Calu3 (cell line): ENCODE results near the gene H1-8. TPM values are rescaled to one million over a fixed set of nuclear protein-coding genes. Genes with fewer than 3 reads are reported as not detected.

Experiments
- BruUV-seq: library from RNA; stranded (reverse); fragments of 400-500 nt; replicated peaks from 2 replicates; lab custom pipeline; 2021; lab: Mats Ljungman, UMichigan
- CTCF ChIA-PET: fragments of 300-600 bp; sonication (Branson Sonifier 250); formaldehyde crosslinking; loops from one replicate; lab custom pipeline; 2022; ENCODE audit warnings: antibody characterized with exemption; lab: Charles Lee
- DNase-seq: peaks from one replicate; pipeline ENCODE4 v3.0.0; 2022
- H3K27ac Mint-ChIP-seq: one replicate; pipeline ENCODE4 v1.8.0; 2022; ENCODE audit warnings: mixed read lengths; ENCODE audit not compliant: unreplicated experiment
- H3K27me3 Mint-ChIP-seq: one replicate; pipeline ENCODE4 v1.8.0; 2022; ENCODE audit warnings: mixed read lengths; ENCODE audit not compliant: unreplicated experiment
- H3K36me3 Mint-ChIP-seq: one replicate; pipeline ENCODE4 v1.8.0; 2022; ENCODE audit warnings: mild to moderate bottlenecking, moderate library complexity, mixed read lengths; ENCODE audit not compliant: insufficient read depth, unreplicated experiment
- H3K4me1 Mint-ChIP-seq: one replicate; pipeline ENCODE4 v1.8.0; 2022; ENCODE audit warnings: mild to moderate bottlenecking, low read depth, mixed read lengths; ENCODE audit not compliant: unreplicated experiment
- H3K4me3 Mint-ChIP-seq: one replicate; pipeline ENCODE4 v1.8.0; 2022; ENCODE audit warnings: mild to moderate bottlenecking, low read depth, moderate library complexity, mixed read lengths; ENCODE audit not compliant: unreplicated experiment
- H3K9me3 Mint-ChIP-seq: one replicate; pipeline ENCODE4 v1.8.0; 2022; ENCODE audit warnings: low read depth, mixed read lengths; ENCODE audit not compliant: unreplicated experiment
- CTCF ChIP-seq: fragments of 200-600 bp; IDR thresholded peaks from one replicate; pipeline ENCODE4 v1.8.0; 2022; ENCODE audit warnings: antibody characterized with exemption; ENCODE audit not compliant: unreplicated experiment
- intact Hi-C: fragments of 100-400 bp; cut with micrococcal nuclease; formaldehyde crosslinking; loops from one replicate; pipeline ENCODE4 v1.10.0; 2022; ENCODE audit not compliant: unreplicated experiment
- total RNA-seq: library from RNA; stranded (reverse); gene quantifications from 2 replicates; pipeline ENCODE4 v1.2.3, GENCODE V29; 2022

Gene H1-8
- total RNA-seq, 1 experiment from 2014 or later = not detected

GRCh38 chr3:129594409-129594808, 51.4 kb downstream of the H1-8 start:
- H3K9me3 Mint-ChIP-seq = no peaks in the 10 kb centered on the region
- intact Hi-C loops = no loop called here
- TF ChIP-seq CTCF = no peak
- peaks cover 12% of the 10 kb centered on the region for H3K27me3 Mint-ChIP-seq
- H3K36me3 Mint-ChIP-seq = peaks cover 4% of the 10 kb centered on the region
- no TSS peak for BruUV-seq
- DNase-seq = no peak
- no peak overlapping the region for H3K27ac Mint-ChIP-seq
- CTCF ChIA-PET = interaction anchor here (0.6 to 1.0 kb wide), 3 partner anchors 8 to 102 kb away, joined by 3 read pairs; no protein-coding TSS in a partner anchor
- H3K4me3 Mint-ChIP-seq = no peak overlapping the region
- no peaks in the 10 kb centered on the region for H3K4me1 Mint-ChIP-seq

DNA sequence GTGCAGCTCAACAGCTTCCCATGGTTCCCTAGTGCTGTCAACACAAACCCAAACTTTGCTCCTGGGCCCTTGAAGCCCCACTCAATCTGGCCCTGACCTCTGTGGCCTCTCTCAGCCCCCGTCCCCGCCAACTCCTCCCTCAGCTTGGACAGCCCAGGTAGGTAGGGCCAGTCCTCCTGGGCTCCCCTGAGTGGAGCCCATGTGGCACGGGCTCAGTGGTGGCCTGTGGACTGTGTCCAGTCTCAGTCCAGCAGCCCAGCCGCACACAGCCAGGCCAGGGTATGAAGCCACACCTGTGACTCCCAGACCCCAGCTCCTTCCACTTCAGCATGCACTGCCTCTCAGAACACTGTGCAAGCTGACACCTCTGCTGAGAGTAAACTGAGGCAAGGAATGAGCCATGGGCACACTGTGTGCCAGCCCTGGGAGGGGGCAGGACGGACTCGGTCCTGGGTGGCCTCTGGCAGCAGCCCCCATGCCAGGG, 52.0 kb downstream of the H1-8 start:
- CTCF ChIA-PET = interaction anchor here (0.6 to 1.0 kb wide), 3 partner anchors 8 to 154 kb away, joined by 3 read pairs; no protein-coding TSS in a partner anchor
- Mint-ChIP-seq H3K27me3 (peaks cover 12% of the 10 kb centered on the region), H3K36me3 (peaks cover 4% of the 10 kb centered on the region), H3K4me1 (no peaks in the 10 kb centered on the region), H3K27ac (no peak overlapping the region), H3K9me3 (no peaks in the 10 kb centered on the region), H3K4me3 (no peak overlapping the region)
- no peak for TF ChIP-seq CTCF
- no TSS peak for BruUV-seq
- intact Hi-C loops = no loop called here
- no peak for DNase-seq

- Mint-ChIP-seq H3K9me3 (no peaks in the 10 kb centered on the region), H3K27me3 (peaks cover 12% of the 10 kb centered on the region), H3K4me3 (no peak overlapping the region), H3K4me1 (no peaks in the 10 kb centered on the region), H3K36me3 (peaks cover 4% of the 10 kb centered on the region), H3K27ac (no peak overlapping the region)
- TF ChIP-seq CTCF = no peak
- CTCF ChIA-PET = interaction anchor here (0.6 to 1.5 kb wide), 4 partner anchors 10 to 421 kb away, joined by 3 to 6 read pairs (median 4); no protein-coding TSS in a partner anchor
- no peak for DNase-seq
- BruUV-seq = no TSS peak
- intact Hi-C loops = no loop called here
Measured at GRCh38 chr3:129595544-129596193, 52.7 kb downstream of the H1-8 start.

DNA sequence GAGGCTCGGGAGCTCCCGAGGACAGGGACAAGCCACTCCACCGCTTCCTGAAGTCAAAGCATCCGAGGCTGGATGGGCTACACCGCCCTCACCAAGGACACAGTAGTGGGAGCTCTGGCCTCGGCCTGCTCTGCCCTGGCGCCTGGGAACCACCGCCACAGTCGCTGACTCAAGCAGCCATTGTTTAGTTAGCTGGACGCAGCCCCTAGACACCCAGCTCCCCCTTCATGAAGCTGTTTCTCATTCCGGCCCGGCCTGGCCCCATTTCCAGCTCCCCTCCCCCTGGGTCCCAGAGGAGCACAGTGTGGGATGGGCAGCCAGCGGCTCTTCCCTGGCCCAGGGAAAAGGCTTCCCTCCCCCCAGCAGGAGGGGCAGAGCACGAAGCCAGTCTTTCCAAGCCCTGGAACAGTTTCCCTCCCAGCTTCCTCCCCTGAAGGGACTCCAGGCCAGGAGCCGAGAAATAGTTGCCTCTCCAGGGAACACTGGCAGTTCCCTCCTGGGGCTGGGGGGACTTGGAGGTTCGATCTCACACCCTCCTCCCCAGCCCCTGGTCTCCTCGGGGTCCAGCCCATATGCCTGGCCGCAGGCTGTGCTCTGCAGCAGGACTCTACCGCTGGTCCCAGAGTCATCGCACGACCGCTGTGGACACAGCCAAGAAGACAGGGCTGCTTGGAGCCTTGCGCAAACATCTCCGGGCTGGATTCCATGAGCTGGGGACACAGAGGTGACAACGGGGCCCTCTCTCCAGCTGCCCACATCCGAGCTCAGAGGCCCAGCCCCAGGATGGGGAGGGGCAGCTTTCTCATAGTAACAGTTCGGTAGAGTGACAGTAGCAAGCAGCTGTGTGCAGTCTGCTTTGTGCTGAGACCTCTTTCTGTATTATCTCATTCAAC, 53.5 kb downstream of the H1-8 start:
- CTCF ChIA-PET = interaction anchor here (0.6 to 1.5 kb wide), 3 partner anchors 9 to 420 kb away, joined by 3 to 6 read pairs (median 5); no protein-coding TSS in a partner anchor
- H3K4me1 Mint-ChIP-seq = no peaks in the 10 kb centered on the region
- peaks cover 4% of the 10 kb centered on the region for H3K36me3 Mint-ChIP-seq
- no peak overlapping the region for H3K4me3 Mint-ChIP-seq
- no peaks in the 10 kb centered on the region for H3K9me3 Mint-ChIP-seq
- peaks cover 12% of the 10 kb centered on the region for H3K27me3 Mint-ChIP-seq
- DNase-seq = no peak
- BruUV-seq = no TSS peak
- no peak for TF ChIP-seq CTCF
- no peak overlapping the region for H3K27ac Mint-ChIP-seq
- intact Hi-C loops = no loop called here
